T-helper 17 cell (primary cell): Measurements from ENCODE around the gene MPLKIP. TPM values are rescaled to one million over a fixed set of nuclear protein-coding genes. Genes with fewer than 3 reads are reported as not detected.
"Not testable (repeated sequence)": the region's sequence is repeated elsewhere in the genome, so short reads cannot be mapped to it uniquely, and the experiment has no call there.

Experiments
- ATAC-seq: fragments of 150-1000 bp; cut with Tn5 transposase; 2 replicates; pipeline ENCODE4 v1.10.0; 2021; ENCODE audit warnings: mild to moderate bottlenecking, moderate library complexity
- DNase-seq, 3 donors: peaks; one replicate each; pipeline versions ENCODE4 v3.0.0 to v3.0.0-alpha.2; 2020 to 2021
- H3K9me3 ChIP-seq: one replicate; pipeline ENCODE4 v1.7.0; 2013; ENCODE audit warnings: low read length, mild to moderate bottlenecking; ENCODE audit not compliant: control insufficient read depth, poor library complexity, severe bottlenecking
- H3K27ac Mint-ChIP-seq: one replicate; pipeline ENCODE4 v1.8.0; 2022; ENCODE audit warnings: mild to moderate bottlenecking, moderate library complexity, mixed read lengths
- H3K27me3 Mint-ChIP-seq: one replicate; pipeline ENCODE4 v1.8.0; 2022; ENCODE audit warnings: mixed read lengths
- H3K36me3 Mint-ChIP-seq: one replicate; pipeline ENCODE4 v1.8.0; 2022; ENCODE audit warnings: low read depth, mixed read lengths
- H3K4me1 Mint-ChIP-seq: one replicate; pipeline ENCODE4 v1.8.0; 2022; ENCODE audit warnings: mild to moderate bottlenecking, mixed read lengths
- H3K4me3 Mint-ChIP-seq: one replicate; pipeline ENCODE4 v1.8.0; 2022; ENCODE audit warnings: mild to moderate bottlenecking, moderate library complexity, mixed read lengths
- total RNA-seq, 4 donors: library from RNA in 2 of 4; stranded (reverse) in 2 of 4; gene quantifications; one replicate each; pipeline ENCODE4 v1.2.3 and lab custom pipeline; 2022 to 2026

MPLKIP gene
- total RNA-seq, 2 donors from 2014 or later: 12.0 to 17.3 TPM

DNA sequence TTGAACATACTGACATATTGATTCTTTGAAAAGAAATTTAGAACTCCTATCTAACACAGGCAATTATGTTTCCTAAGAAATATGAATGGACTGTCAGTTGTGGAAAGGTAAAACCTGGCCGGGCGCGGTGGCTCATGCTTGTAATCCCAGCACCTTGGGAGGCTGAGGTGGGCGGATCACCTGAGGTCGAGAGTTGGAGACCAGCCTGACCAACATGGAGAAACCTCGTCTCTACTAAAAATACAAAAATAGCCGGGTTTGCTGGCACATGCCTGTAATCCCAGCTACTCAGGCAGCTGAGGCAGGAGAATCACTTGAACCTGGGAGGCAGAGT is 13.8 kb upstream of the MPLKIP start:
- H3K27ac Mint-ChIP-seq, H3K4me3 Mint-ChIP-seq, H3K4me1 Mint-ChIP-seq, ATAC-seq, DNase-seq, H3K36me3 Mint-ChIP-seq, H3K9me3 ChIP-seq: not testable (repeated sequence)
- H3K27me3 Mint-ChIP-seq: peaks cover 34% of the 10 kb centered on the region

DNA sequence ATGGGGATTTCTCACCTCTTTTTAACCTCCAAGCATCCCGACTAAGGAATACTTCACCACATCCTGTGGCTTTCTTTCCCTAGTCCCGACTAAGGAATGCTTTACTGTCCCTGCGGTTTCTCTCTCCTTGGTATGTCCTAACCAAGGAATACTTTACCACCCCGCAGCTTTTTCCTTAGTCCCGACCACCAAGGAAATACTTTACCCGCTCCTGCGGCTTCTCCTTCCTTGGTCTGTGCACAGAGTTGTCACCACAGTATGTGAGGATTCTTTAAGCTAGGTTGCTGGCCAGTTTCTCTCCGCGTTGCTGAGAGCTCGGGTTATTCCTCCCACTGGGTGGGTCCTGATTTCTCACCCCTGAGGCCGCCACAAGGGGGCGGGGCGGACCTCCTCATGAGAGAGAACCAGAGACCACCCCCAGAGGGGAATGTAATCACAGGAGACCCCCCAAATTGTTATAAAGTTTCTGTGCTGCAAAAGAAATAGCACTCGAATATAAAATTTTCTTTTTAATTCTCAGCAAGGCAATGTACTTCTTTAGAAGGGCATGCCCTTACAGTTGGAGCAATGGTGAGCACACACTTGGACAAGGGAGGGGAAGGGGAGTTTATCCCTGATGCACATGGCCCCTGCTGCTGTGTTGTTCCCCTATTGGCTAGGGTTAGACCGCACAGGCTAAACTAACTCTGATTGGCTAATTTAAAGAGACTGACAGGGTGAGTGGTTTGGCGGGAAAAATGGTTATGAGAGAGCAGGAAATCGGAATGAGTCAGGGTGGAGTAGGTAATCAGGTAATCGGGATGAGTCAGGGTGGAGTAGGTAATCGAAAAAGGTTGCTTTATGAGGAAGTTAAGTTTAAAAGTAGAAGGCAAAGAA is 13.2 kb upstream of the MPLKIP start:
- DNase-seq (no peak), ATAC-seq (no peak)
- Mint-ChIP-seq H3K36me3 (peaks cover 3% of the 10 kb centered on the region), H3K27ac (no peak overlapping the region), H3K4me1 (peaks cover 4% of the 10 kb centered on the region), H3K4me3 (no peak overlapping the region), H3K27me3 (peaks cover 40% of the 10 kb centered on the region)
- H3K9me3 ChIP-seq: no peaks in the 10 kb centered on the region

DNA sequence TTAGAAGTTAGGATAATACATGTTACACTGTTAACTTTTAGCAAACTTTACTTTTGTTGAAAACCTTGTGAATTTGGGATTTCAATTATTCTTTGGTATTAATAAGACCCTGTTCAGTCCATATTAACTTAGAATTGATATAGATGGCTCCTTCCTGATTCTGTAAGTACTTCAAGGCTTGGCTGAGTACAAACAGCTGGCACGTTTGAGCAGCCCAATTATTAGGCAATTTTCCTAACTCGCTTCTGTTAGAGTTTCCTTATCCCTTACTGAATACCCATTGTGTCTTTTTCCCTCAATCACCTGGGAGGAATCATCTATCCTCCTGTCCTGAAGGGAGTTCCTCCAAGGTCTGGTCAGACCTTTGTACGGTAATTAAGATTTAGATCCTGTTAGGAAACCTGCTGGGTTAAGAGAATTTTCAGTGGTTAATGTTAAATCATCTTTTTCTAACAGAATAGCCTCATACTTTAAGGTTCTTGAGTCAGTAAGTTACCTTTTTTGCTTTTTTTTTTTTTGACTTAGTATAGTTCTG is 11.2 kb upstream of the MPLKIP start:
- not testable (repeated sequence) for H3K36me3 Mint-ChIP-seq, ATAC-seq, H3K4me1 Mint-ChIP-seq, DNase-seq, H3K9me3 ChIP-seq, H3K4me3 Mint-ChIP-seq, H3K27ac Mint-ChIP-seq
- peaks cover 47% of the 10 kb centered on the region for H3K27me3 Mint-ChIP-seq

DNA sequence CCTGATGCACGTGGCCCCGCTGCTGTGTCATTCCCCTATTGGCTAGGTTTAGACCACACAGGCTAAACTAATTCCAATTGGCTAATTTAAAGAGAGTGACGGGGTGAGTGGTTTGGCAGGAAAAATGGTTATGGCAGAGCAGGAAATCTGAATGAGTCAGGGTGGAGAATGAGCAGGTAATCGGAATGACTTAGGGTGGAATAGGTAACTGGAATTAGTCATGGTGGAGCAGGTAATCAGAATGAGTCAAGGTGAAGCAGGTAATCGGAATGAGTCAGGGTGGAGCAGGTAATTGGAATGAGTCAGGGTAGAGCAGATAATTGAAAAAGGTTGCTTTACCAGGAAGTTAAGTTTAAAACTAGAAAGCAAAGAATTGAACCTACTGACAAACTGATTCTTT is 7.5 kb upstream of the MPLKIP start:
- not testable (repeated sequence) for H3K9me3 ChIP-seq, H3K4me1 Mint-ChIP-seq, ATAC-seq, H3K36me3 Mint-ChIP-seq, H3K27ac Mint-ChIP-seq, H3K4me3 Mint-ChIP-seq, DNase-seq
- H3K27me3 Mint-ChIP-seq: peaks cover 48% of the 10 kb centered on the region

DNA sequence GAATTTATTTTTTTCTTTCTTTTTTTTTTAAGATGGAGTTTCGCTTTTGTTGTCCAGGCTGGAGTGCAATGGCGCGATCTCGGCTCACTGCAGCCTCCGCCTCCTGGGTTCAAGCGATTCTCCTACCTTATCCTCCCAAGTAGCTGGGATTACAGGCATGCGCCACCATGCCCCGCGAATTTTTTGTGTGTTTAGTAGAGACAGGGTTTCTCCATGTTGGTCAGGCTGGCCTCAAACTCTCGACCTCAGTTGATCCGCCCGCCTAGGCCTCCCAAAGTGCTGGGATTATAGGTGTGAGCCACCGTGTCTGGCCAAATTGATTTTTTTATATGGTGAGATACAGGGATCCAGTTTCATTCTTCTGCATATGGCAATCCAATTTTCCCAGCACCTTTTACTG is 5.5 kb upstream of the MPLKIP start:
- not testable (repeated sequence) for H3K4me3 Mint-ChIP-seq, H3K36me3 Mint-ChIP-seq, H3K9me3 ChIP-seq, H3K4me1 Mint-ChIP-seq, H3K27ac Mint-ChIP-seq, ATAC-seq, DNase-seq
- H3K27me3 Mint-ChIP-seq: peaks cover 35% of the 10 kb centered on the region

DNA sequence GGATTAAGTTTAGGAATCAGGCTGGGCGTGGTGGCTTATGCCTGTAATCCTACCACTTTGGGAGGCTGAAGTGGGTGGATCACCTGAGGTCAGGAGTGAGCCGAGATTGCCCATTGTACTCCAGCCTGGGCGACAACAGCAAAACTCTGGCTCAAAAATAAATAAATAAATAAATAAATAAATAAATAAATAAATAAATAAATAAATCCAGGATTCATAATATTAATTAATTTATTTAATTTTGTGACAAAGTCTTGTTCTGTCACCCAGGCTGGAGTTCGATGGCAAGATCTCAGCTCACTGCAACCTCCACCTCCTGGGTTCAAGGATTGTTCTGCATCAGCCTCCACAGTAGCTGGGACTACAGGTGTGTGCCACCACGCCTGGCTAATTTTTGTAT is 4.6 kb upstream of the MPLKIP start:
- ATAC-seq (no peak), DNase-seq (no peak)
- H3K27ac Mint-ChIP-seq: no peak overlapping the region
- no peaks in the 10 kb centered on the region for H3K36me3 Mint-ChIP-seq
- H3K27me3 Mint-ChIP-seq: peaks cover 30% of the 10 kb centered on the region
- H3K9me3 ChIP-seq: no peaks in the 10 kb centered on the region
- peaks cover 4% of the 10 kb centered on the region for H3K4me1 Mint-ChIP-seq
- H3K4me3 Mint-ChIP-seq: no peak overlapping the region

DNA sequence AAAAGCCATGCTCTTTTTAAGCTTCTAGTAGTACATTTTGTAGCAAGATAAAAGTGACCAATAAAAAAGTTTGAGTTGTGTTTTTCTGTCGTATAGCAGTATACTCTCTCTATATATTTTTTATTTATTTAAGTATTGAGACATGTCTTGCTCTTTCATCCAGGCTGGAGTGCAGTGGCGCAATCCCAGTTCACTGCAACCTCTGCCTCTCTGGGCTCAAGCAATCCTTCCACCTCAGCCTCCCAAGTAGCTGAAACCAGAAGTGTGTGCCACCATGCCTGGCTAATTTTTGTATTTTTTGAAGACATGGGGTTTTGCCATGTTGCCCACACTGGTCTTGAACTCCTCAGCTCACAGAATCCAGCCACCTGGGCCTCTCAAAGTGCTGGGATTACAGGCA is 3.1 kb upstream of the MPLKIP start:
- no peak for ATAC-seq
- Mint-ChIP-seq H3K4me3 (no peak overlapping the region), H3K27me3 (peaks cover 16% of the 10 kb centered on the region), H3K27ac (no peak overlapping the region), H3K36me3 (no peaks in the 10 kb centered on the region), H3K4me1 (peaks cover 6% of the 10 kb centered on the region)
- no peaks in the 10 kb centered on the region for H3K9me3 ChIP-seq
- DNase-seq: no peak

DNA sequence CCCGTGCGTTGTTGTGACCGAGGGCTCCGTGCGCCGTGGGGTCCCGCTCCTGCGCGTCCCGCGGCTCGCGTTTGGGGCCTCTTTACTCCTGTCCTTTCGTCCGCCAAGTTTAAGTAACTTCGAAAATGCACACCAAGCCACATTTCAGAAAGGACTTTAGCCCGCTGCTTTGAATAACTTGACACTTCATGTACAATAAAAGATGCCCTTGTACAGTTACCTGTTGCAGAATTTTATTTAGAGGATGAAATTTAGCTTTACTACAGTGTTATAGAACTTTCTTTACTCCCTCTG is 842 bp upstream of the MPLKIP start:
- H3K4me3 Mint-ChIP-seq: peak overlapping the region; percentile 91

DNA sequence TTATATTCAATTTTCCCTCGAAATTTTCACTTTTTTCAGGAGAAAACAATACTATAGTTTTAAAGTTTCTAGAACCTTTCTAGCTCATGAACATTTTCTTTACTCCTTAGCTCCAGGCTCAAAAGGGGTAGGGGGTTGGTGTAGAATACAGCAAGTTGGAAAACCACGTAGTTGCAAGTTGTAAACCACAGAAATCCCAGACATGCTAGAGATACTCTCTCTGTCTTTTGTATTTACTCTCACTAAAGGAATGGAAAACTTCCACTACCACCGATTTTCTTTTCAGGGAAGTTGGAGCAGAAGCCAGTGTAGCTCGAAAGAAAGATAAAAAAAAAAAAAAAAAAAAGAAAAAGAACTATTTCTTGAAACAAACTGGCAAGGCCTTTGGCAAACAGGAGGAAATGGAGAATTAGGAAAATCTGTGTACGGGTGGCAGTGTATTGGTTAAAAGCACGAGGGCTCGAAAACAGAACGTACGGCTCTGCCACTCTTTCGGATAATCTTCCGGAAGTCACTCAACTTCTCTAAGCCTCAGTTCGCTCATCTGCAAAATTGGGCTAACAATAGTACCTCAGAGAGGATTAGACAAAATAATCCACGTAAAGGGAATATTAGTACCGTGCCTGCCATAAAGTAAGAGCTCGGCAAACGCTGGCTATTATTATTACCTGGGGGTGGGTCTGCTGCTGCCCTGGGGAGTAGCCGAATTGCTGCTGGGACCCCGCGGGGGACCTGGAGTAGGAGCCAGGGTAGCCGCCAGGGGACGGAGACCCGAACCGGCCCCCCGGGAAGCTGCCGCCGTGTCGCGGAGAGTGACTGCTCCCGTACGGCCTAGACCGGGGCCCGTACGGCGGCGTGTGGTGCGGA is 628 bp downstream of the MPLKIP start:
- ATAC-seq (peak; percentile 68), DNase-seq (no peak)
- Mint-ChIP-seq H3K4me3 (peak overlapping the region; percentile 91), H3K4me1 (peaks cover 15% of the 10 kb centered on the region), H3K36me3 (no peaks in the 10 kb centered on the region), H3K27me3 (peaks cover 7% of the 10 kb centered on the region), H3K27ac (peak overlapping the region; percentile 79)
- no peaks in the 10 kb centered on the region for H3K9me3 ChIP-seq

More for the DNA sequence above, 842 bp upstream of the MPLKIP start:
- Mint-ChIP-seq H3K4me1 (peaks cover 13% of the 10 kb centered on the region), H3K27ac (no peak overlapping the region), H3K27me3 (peaks cover 7% of the 10 kb centered on the region), H3K36me3 (no peaks in the 10 kb centered on the region)
- ATAC-seq (no peak), DNase-seq (peak in 1 of 3 donors; percentile 7)
- H3K9me3 ChIP-seq: no peaks in the 10 kb centered on the region

DNA sequence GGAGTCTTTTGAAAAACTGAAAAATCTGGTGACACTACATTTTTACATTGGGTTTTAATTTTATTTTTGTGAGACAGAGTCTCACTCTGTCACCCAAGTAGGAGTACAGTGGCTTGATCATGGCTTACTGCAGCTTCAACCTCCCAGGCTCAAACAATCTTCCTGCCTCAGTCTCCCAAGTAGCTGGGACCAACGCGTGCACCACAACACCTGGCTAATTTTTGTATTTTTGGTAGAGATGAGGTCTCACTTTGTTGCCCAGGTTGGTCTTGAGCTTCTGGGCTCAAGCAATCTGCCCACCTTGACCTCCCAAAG is 11.5 kb downstream of the MPLKIP start:
- ATAC-seq: no peak
- H3K27ac Mint-ChIP-seq: no peak overlapping the region
- H3K27me3 Mint-ChIP-seq: no peaks in the 10 kb centered on the region

DNA sequence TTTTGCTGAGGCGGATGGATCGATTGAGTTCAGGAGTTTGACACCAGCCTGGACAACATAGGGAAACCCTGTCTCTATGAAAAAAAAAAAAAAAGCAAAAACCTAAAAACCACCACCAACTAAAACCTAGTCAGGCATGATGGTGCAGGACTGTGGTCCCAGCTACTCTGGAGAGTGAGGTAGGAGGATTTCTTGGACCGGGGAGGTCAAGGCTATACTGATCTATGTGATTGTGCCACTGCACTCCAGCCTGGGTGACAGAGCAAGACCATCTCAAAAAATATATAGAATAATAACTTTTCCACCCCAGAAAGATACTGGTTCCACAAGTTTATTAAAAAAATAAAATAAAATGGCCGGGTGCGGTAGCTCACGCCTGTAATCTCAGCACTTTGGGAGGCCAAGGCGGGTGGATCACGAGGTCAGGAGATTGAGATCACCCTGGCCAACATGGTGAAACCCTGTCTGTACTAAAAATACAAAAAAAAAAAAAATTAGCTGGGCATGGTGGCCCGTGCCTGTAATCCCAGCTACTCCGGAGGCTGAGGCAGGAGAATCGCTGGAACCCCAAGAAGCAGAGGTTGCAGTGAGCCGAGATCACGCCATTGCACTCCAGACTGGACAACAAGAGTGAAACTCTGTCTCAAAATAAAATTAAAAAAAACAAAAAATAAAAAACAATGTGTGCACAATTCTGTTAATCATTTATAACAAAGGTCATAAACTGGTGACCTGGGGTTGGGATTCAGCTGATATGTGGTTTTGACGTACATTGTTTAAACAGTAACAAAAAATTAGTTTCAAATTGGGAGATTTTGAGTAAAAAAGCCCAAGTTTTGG is 12.1 kb downstream of the MPLKIP start:
- not testable (repeated sequence) for H3K4me3 Mint-ChIP-seq, H3K27me3 Mint-ChIP-seq, H3K4me1 Mint-ChIP-seq, H3K27ac Mint-ChIP-seq, DNase-seq, H3K36me3 Mint-ChIP-seq, H3K9me3 ChIP-seq, ATAC-seq

More for the DNA sequence above, 11.5 kb downstream of the MPLKIP start:
- H3K9me3 ChIP-seq: no peaks in the 10 kb centered on the region
- H3K36me3 Mint-ChIP-seq: no peaks in the 10 kb centered on the region
- no peak for DNase-seq
- peaks cover 3% of the 10 kb centered on the region for H3K4me1 Mint-ChIP-seq
- no peak overlapping the region for H3K4me3 Mint-ChIP-seq

DNA sequence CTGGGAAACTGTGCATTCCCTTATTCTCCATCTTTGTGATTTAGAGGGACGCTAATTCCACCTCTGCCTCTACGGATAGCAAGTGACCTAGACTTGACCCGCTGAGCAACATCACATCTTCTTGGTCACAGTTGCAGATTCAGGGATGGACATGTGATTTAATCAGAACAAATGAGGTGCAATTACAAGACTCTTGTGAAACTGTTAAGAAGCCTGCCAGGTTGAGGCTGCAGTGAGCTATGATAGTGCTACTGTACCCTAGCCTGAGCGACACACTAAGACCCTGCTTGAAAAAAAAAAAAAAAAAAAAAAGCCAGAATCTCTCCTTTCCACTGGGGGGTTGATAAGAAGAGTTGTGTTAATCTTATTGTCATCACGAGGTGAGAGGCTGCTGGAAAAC is 14.4 kb downstream of the MPLKIP start:
- no peak for ATAC-seq
- no peaks in the 10 kb centered on the region for H3K9me3 ChIP-seq
- no peaks in the 10 kb centered on the region for H3K36me3 Mint-ChIP-seq
- peaks cover 3% of the 10 kb centered on the region for H3K4me1 Mint-ChIP-seq
- no peak overlapping the region for H3K27ac Mint-ChIP-seq
- no peak overlapping the region for H3K4me3 Mint-ChIP-seq
- H3K27me3 Mint-ChIP-seq: no peaks in the 10 kb centered on the region
- DNase-seq: no peak

DNA sequence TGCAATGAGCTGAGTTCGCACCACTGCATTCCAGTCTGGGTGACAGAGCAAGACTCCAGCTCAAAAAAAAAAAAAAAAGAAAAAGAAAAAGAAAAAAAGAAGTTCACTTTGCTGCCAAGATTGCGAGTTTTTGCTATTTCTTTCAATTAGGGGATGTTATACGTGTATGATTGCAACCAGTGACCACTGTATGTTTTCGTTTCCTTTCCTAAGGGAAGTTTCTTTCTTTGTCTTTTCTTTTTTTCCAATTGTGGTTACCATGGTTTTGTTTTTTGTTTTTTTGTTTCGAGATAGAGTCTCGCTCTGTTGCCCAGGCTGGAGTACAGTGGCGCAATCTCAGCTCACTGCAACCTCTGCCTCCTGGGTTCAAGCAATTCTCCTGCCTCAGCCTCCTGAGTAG is 16.2 kb downstream of the MPLKIP start:
- H3K27ac Mint-ChIP-seq, DNase-seq, ATAC-seq, H3K9me3 ChIP-seq, H3K27me3 Mint-ChIP-seq, H3K36me3 Mint-ChIP-seq, H3K4me3 Mint-ChIP-seq, H3K4me1 Mint-ChIP-seq: not testable (repeated sequence)
